ENCODE measurements around the gene EDIL3. TPM values are rescaled to one million over a fixed set of nuclear protein-coding genes. Genes with fewer than 3 reads are reported as not detected.

Gene EDIL3
- total RNA-seq, 4 donors from 2014 or later = 5.6 to 38.9 (median 25.6) TPM

- WGBS, 2 donors (ENCODE audit: low coverage in 1 of 2) = 97 to 100% methylated on average over 1 of the region's 1 CpG
- intact Hi-C loops (cut with DNase I; ENCODE audit: low total_unique reads) = no loop called here
- H3K27ac ChIP-seq = no peak overlapping the region
- no peaks in the 10 kb centered on the region for H3K36me3 ChIP-seq
- in situ Hi-C loops (cut with MboI; ENCODE audit: low pct_ligation_motif_present in 1 of 4, low pct_unique_long_range_greater_than_20kb in 1 of 4, low sequenced_read_pairs in 3 of 4) = no loop called here
- no peak for DNase-seq
- H3K27me3 ChIP-seq = no peaks in the 10 kb centered on the region
- no peaks in the 10 kb centered on the region for H3K9me3 ChIP-seq
- H3K4me3 ChIP-seq = no peak overlapping the region
- H3K4me1 ChIP-seq = no peaks in the 10 kb centered on the region
- no peak for TF ChIP-seq EP300 (IDR thresholded peaks at IDR 0.05; ENCODE audit: low read depth)
- no peak for TF ChIP-seq POLR2A (IDR thresholded peaks at IDR 0.05)
- TF ChIP-seq POLR2AphosphoS5 (IDR thresholded peaks at IDR 0.05) = no peak
- TF ChIP-seq, protein P1, sequence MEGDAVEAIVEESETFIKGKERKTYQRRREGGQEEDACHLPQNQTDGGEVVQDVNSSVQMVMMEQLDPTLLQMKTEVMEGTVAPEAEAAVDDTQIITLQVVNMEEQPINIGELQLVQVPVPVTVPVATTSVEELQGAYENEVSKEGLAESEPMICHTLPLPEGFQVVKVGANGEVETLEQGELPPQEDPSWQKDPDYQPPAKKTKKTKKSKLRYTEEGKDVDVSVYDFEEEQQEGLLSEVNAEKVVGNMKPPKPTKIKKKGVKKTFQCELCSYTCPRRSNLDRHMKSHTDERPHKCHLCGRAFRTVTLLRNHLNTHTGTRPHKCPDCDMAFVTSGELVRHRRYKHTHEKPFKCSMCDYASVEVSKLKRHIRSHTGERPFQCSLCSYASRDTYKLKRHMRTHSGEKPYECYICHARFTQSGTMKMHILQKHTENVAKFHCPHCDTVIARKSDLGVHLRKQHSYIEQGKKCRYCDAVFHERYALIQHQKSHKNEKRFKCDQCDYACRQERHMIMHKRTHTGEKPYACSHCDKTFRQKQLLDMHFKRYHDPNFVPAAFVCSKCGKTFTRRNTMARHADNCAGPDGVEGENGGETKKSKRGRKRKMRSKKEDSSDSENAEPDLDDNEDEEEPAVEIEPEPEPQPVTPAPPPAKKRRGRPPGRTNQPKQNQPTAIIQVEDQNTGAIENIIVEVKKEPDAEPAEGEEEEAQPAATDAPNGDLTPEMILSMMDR (IDR thresholded peaks at IDR 0.05) = no peak
Observed at GRCh38 chr5:83957188-83957587, 427.5 kb downstream of the EDIL3 start.

DNA sequence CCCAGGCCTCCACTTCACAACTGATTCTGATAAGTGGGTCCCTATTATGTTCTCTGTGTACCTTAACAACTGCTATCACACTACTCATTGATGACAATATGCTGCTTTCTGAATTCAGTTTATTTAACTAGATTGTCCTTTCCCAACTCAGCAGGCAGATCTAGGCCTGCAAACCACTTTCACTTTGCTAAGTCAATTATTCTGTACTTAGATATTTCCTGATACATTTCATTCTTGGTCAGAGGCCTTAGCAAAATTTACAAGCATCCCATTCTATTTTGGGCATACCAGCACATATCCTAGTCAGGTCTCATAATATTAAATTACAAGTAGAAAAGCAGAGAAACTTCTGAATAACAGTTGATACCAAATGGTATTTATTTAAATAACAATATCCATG is 428.3 kb downstream of the EDIL3 start:
- no peaks in the 10 kb centered on the region for H3K36me3 ChIP-seq
- TF ChIP-seq, protein P1 (IDR thresholded peaks at IDR 0.05) = no peak
- no peak for TF ChIP-seq POLR2A (IDR thresholded peaks at IDR 0.05)
- no peak for TF ChIP-seq POLR2AphosphoS5 (IDR thresholded peaks at IDR 0.05)
- no peak for TF ChIP-seq EP300 (IDR thresholded peaks at IDR 0.05; ENCODE audit: low read depth)
- H3K4me3 ChIP-seq = no peak overlapping the region
- no peaks in the 10 kb centered on the region for H3K9me3 ChIP-seq
- in situ Hi-C loops (cut with MboI; ENCODE audit: low pct_ligation_motif_present in 1 of 4, low pct_unique_long_range_greater_than_20kb in 1 of 4, low sequenced_read_pairs in 3 of 4) (no loop called here), intact Hi-C loops (cut with DNase I; ENCODE audit: low total_unique reads) (no loop called here)
- H3K4me1 ChIP-seq = no peaks in the 10 kb centered on the region
- no peak overlapping the region for H3K27ac ChIP-seq
- no peaks in the 10 kb centered on the region for H3K27me3 ChIP-seq
- no peak for DNase-seq

GRCh38 chr5:83955916-83956315 is 428.8 kb downstream of the EDIL3 start:
- Histone ChIP-seq H3K4me3 (no peak overlapping the region), H3K27ac (no peak overlapping the region), H3K4me1 (no peaks in the 10 kb centered on the region), H3K9me3 (no peaks in the 10 kb centered on the region), H3K27me3 (no peaks in the 10 kb centered on the region), H3K36me3 (no peaks in the 10 kb centered on the region)
- in situ Hi-C loops (cut with MboI; ENCODE audit: low pct_ligation_motif_present in 1 of 4, low pct_unique_long_range_greater_than_20kb in 1 of 4, low sequenced_read_pairs in 3 of 4) (no loop called here), intact Hi-C loops (cut with DNase I; ENCODE audit: low total_unique reads) (no loop called here)
- no peak for DNase-seq
- 80 to 100% methylated on average over 1 of the region's 1 CpG for WGBS, 2 donors (ENCODE audit: low coverage in 1 of 2)
- TF ChIP-seq POLR2AphosphoS5 (IDR thresholded peaks at IDR 0.05) (no peak), POLR2A (IDR thresholded peaks at IDR 0.05) (no peak), EP300 (IDR thresholded peaks at IDR 0.05; ENCODE audit: low read depth) (no peak)
- TF ChIP-seq, protein P1 (IDR thresholded peaks at IDR 0.05) = no peak

GRCh38 chr5:83947763-83948162 is 436.9 kb downstream of the EDIL3 start:
- no peak for DNase-seq
- TF ChIP-seq EP300 (IDR thresholded peaks at IDR 0.05; ENCODE audit: low read depth) (no peak), POLR2A (IDR thresholded peaks at IDR 0.05) (no peak), POLR2AphosphoS5 (IDR thresholded peaks at IDR 0.05) (no peak)
- TF ChIP-seq, protein P1 (IDR thresholded peaks at IDR 0.05) = no peak
- no peak overlapping the region for H3K27ac ChIP-seq
- H3K27me3 ChIP-seq = no peaks in the 10 kb centered on the region
- H3K4me3 ChIP-seq = no peak overlapping the region
- 92% methylated on average over 3 of the region's 3 CpGs for WGBS, 2 donors (ENCODE audit: low coverage in 1 of 2)
- H3K36me3 ChIP-seq = no peaks in the 10 kb centered on the region
- in situ Hi-C loops (cut with MboI; ENCODE audit: low pct_ligation_motif_present in 1 of 4, low pct_unique_long_range_greater_than_20kb in 1 of 4, low sequenced_read_pairs in 3 of 4) = no loop called here
- H3K9me3 ChIP-seq = no peaks in the 10 kb centered on the region
- H3K4me1 ChIP-seq = no peaks in the 10 kb centered on the region
- intact Hi-C loops (cut with DNase I; ENCODE audit: low total_unique reads) = no loop called here
